Measurements from ENCODE around the gene RETREG2. TPM values are rescaled to one million over a fixed set of nuclear protein-coding genes. Genes with fewer than 3 reads are reported as not detected.

The RETREG2 gene
- total and polyA plus RNA-seq, 2 of the 8 experiments (the other 6 are each of a cell fraction or from before 2014, with no cell fraction given), result 51.3 to 67.4 TPM

GRCh38 chr2:219209236-219210195, 31.4 kb downstream of the RETREG2 start:
- Histone ChIP-seq H4K20me1 (replicated peaks in 1 of 2; ENCODE audit: control insufficient read depth in 1 of 2, insufficient read depth in 2 of 2, low read length in 2 of 2) (peaks cover 0 to 4% of the 10 kb centered on the region in 2 experiments), H3K36me3 (ENCODE audit: control insufficient read depth in 2 of 4, insufficient read depth in 4 of 4, low read length in 3 of 4) (peaks cover 8 to 45% (median 21%) of the 10 kb centered on the region in 4 experiments), H3K18ac (ENCODE audit: extremely low read depth, low read length) (no peak overlapping the region), H3K9ac (replicated peaks in 1 of 4; ENCODE audit: extremely low read depth in 1 of 4, low read depth in 3 of 4, low read length in 3 of 4) (no peak overlapping the region), H3K4me1 (replicated peaks in 1 of 4; ENCODE audit: control insufficient read depth in 3 of 4, insufficient read depth in 4 of 4, low read length in 3 of 4) (peaks cover 0 to 6% (median 3%) of the 10 kb centered on the region in 4 experiments; a peak in 5 of 7 replicates), H3K27me3 (replicated peaks in 1 of 4; ENCODE audit: control insufficient read depth in 3 of 4, extremely low read depth in 1 of 4, insufficient read depth in 3 of 4, low read length in 3 of 4) (no peaks in the 10 kb centered on the region), H3K23me2 (ENCODE audit: low read depth, low read length) (peaks cover 10% of the 10 kb centered on the region), H2AK5ac (ENCODE audit: low read depth, low read length) (no peak overlapping the region), H3K56ac (replicated peaks; ENCODE audit: insufficient read length, low read depth, low read length) (no peak overlapping the region), H2BK15ac (ENCODE audit: low read length) (no peak overlapping the region), H3K27ac (ENCODE audit: low read depth, low read length) (no peak overlapping the region), H3K4ac (replicated peaks; ENCODE audit: insufficient read length, low read depth, low read length) (no peak overlapping the region), H3K4me3 (ENCODE audit: extremely low read depth in 1 of 4, insufficient read depth in 2 of 4, low read depth in 3 of 4, low read length in 4 of 4) (no peak overlapping the region), H4K5ac (ENCODE audit: insufficient read length, low read depth, low read length) (no peak overlapping the region), H3K79me1 (ENCODE audit: low read depth, low read length) (no peaks in the 10 kb centered on the region), H2BK5ac (ENCODE audit: low read depth, low read length) (no peak overlapping the region), H3K9me3 (ENCODE audit: insufficient read depth in 2 of 2, low read depth in 1 of 2, low read length in 1 of 2) (no peaks in the 10 kb centered on the region), H2AFZ (ENCODE audit: low read length) (no peak overlapping the region), H2BK20ac (ENCODE audit: low read length) (no peak overlapping the region), H4K8ac (ENCODE audit: extremely low read depth, insufficient read depth, low read length) (no peak overlapping the region), H3K4me2 (ENCODE audit: insufficient read depth in 1 of 2, low read depth in 2 of 2, low read length in 2 of 2) (no peak overlapping the region), H3K79me2 (ENCODE audit: control insufficient read depth in 1 of 2, insufficient read depth in 2 of 2, low read length in 2 of 2) (no peaks in the 10 kb centered on the region), H3K14ac (ENCODE audit: insufficient read length) (no peak overlapping the region), H4K91ac (replicated peaks; ENCODE audit: insufficient read length, low read length) (no peak overlapping the region), H2BK120ac (replicated peaks; ENCODE audit: low read depth, low read length) (no peak overlapping the region), H3K23ac (ENCODE audit: insufficient read length) (no peak overlapping the region), H2BK12ac (ENCODE audit: low read depth, low read length) (no peak overlapping the region)
- POLR2A ChIA-PET (ENCODE audit: partially characterized antibody), result interaction anchor here (0.9 to 6.1 kb wide), 4 partner anchors 9 to 21 kb away, joined by 3 to 101 read pairs (median 4); partner anchors contain the start of genes ABCB6 and ANKZF1
- no peak for FAIRE-seq
- 89% methylated on average over 18 of the region's 18 CpGs; no CpG with 5 or more reads in 1 of the 2 experiments for WGBS, 2 experiments (ENCODE audit: extremely low coverage in 1 of 2, insufficient coverage in 1 of 2, insufficient read length in 1 of 2, insufficient replicate concordance in 2 of 2, low coverage in 1 of 2, low lambda C conversion rate in 2 of 2, missing lambda C conversion rate in 1 of 2)
- CTCF ChIA-PET (ENCODE audit: partially characterized antibody), result interaction anchor here (1.5 kb wide), 1 partner anchor 10 kb away, joined by 3 read pairs; no protein-coding TSS in a partner anchor
- no peak for DNase-seq (ENCODE audit: low read depth in 1 of 2, low spot score in 2 of 2)
- TF ChIP-seq CHD2 (IDR thresholded peaks at IDR 0.05; ENCODE audit: low read length), result no peak

All from H1 (cell line).